KMS-11 (cell line): Measurements from ENCODE around the gene STIM2.
"Not testable (repeated sequence)": the region's sequence is repeated elsewhere in the genome, so short reads cannot be mapped to it uniquely, and the experiment has no call there.

Experiments used
- H2AFZ ChIP-seq: fragments of 200-600 bp; sonication (generic); 2 replicates; pipeline ENCODE4 v1.6.1; 2016; ENCODE audit warnings: antibody characterized with exemption, mixed run types, low read depth
- H3K27ac ChIP-seq: fragments of 200-600 bp; sonication (generic); 2 replicates; pipeline ENCODE4 v1.6.1; 2016; ENCODE audit warnings: mild to moderate bottlenecking, mixed run types
- H3K27me3 ChIP-seq: fragments of 200-600 bp; sonication (generic); 2 replicates; pipeline ENCODE4 v1.6.1; 2017; ENCODE audit warnings: mild to moderate bottlenecking, low read depth, mixed run types, moderate library complexity; ENCODE audit not compliant: insufficient read depth
- H3K36me3 ChIP-seq: fragments of 200-600 bp; sonication (generic); 2 replicates; pipeline ENCODE4 v1.6.1; 2017; ENCODE audit warnings: mild to moderate bottlenecking, mixed run types; ENCODE audit not compliant: insufficient read depth
- H3K4me1 ChIP-seq: fragments of 200-600 bp; sonication (generic); 2 replicates; pipeline ENCODE4 v1.6.1; 2016; ENCODE audit warnings: mild to moderate bottlenecking, low read depth, mixed run types; ENCODE audit not compliant: poor library complexity, severe bottlenecking
- H3K4me2 ChIP-seq: fragments of 200-600 bp; sonication (generic); 2 replicates; pipeline ENCODE4 v1.7.0; 2016; ENCODE audit warnings: mild to moderate bottlenecking, mixed run types
- H3K4me3 ChIP-seq: fragments of 200-600 bp; sonication (generic); IDR thresholded peaks from 2 replicates; pipeline ENCODE4 v1.6.1; 2017; ENCODE audit warnings: low read depth, low read length, mixed read lengths; ENCODE audit not compliant: insufficient read depth
- H3K79me2 ChIP-seq: fragments of 200-600 bp; sonication (generic); 2 replicates; pipeline ENCODE4 v1.6.1; 2016; ENCODE audit warnings: low read depth, mixed run types; ENCODE audit not compliant: insufficient read depth
- H3K9ac ChIP-seq: fragments of 200-600 bp; sonication (generic); 2 replicates; pipeline ENCODE4 v1.6.1; 2016; ENCODE audit warnings: mild to moderate bottlenecking, mixed run types
- H4K20me1 ChIP-seq: fragments of 200-600 bp; sonication (generic); 2 replicates; pipeline ENCODE4 v1.6.1; 2016; ENCODE audit warnings: mild to moderate bottlenecking, mixed run types; ENCODE audit not compliant: insufficient read depth
- CTCF ChIP-seq: fragments of 200-600 bp; sonication (generic); conservative IDR thresholded peaks from 2 replicates; pipeline ENCODE4 v1.6.1; 2017; ENCODE audit warnings: low read depth, mild to moderate bottlenecking, antibody characterized with exemption, low read length, moderate library complexity, mixed read lengths

Gene STIM2

GRCh38 chr4:26860157-26860921, at the start of gene STIM2:
TSS of gene STIM2 (plus strand) at chr4:26860841.
- Histone ChIP-seq H3K9ac (peak within 1 kb of the TSS; percentile 42; the same call in 1 of the 2 replicates), H3K4me3 (peak within 1 kb of the TSS; percentile 14), H3K4me2 (peak within 1 kb of the TSS; percentile 73), H3K4me1 (peaks cover 32% of the 10 kb centered on the region), H3K79me2 (peaks cover 29% of the 10 kb centered on the region), H3K27ac (peak within 1 kb of the TSS; percentile 60), H2AFZ (peak within 1 kb of the TSS; percentile 39), H4K20me1 (no peaks in the 10 kb centered on the region), H3K36me3 (no peaks in the 10 kb centered on the region), H3K27me3 (no peaks in the 10 kb centered on the region)
- TF ChIP-seq CTCF = no peak; the same call in 1 of the 2 replicates

DNA sequence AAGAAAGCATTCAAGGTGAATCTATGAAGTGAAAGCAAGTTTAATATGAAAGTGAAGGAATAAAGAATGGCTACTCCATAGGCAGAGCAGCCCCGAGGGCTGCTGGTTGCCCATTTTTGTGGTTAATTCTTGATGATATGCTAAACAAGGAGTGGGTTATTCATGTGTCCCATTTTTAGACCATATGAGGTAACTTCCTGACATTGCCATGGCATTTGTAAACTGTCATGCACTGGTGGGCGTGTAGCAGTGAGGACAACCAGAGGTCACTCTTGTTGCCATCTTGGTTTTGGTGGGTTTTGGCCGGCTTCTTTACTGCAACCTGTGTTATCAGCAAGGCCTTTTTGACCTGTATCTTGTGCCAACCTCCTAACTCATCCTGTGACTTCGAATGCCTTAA, 49.1 kb upstream of the STIM2 start:
- not testable (repeated sequence) for H3K79me2 ChIP-seq, H2AFZ ChIP-seq, H3K9ac ChIP-seq, H4K20me1 ChIP-seq, H3K27ac ChIP-seq, H3K4me2 ChIP-seq, H3K4me3 ChIP-seq, H3K4me1 ChIP-seq, H3K27me3 ChIP-seq, H3K36me3 ChIP-seq

- Histone ChIP-seq H3K27me3 (no peaks in the 10 kb centered on the region), H3K4me3 (no peak overlapping the region), H3K36me3 (no peaks in the 10 kb centered on the region), H4K20me1 (no peaks in the 10 kb centered on the region), H3K4me2 (no peak overlapping the region), H3K27ac (no peak overlapping the region), H3K9ac (no peak overlapping the region), H2AFZ (no peak overlapping the region), H3K79me2 (no peaks in the 10 kb centered on the region), H3K4me1 (no peaks in the 10 kb centered on the region)
- no peak for TF ChIP-seq CTCF
These were observed 48.5 kb upstream of the STIM2 start for GRCh38 chr4:26812049-26812714.

DNA sequence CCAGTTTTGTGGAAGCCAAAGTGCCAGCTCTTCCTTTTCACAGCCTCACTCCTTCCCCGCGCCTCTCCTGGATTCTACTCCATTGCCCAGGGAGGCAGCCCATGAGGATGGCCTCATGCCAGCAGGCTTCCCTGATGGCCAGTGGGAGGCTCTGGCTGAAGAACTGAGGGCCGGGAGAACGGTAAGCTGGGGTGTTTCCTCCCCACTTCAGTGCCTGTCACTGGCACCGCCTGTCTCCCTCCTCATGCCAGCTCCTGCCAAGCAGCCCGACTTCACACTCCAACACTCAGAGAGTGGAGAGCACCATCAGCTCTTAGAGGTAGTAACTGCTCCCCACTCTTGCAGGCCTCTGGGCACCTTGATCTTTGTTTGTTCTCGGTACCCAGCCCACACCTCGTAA, 46.9 kb upstream of the STIM2 start:
- H3K27ac ChIP-seq = no peak overlapping the region
- H3K4me2 ChIP-seq = no peak overlapping the region
- H3K36me3 ChIP-seq = no peaks in the 10 kb centered on the region
- no peaks in the 10 kb centered on the region for H3K27me3 ChIP-seq
- TF ChIP-seq CTCF = no peak
- no peaks in the 10 kb centered on the region for H4K20me1 ChIP-seq
- no peak overlapping the region for H2AFZ ChIP-seq
- no peaks in the 10 kb centered on the region for H3K79me2 ChIP-seq
- H3K9ac ChIP-seq = no peak overlapping the region
- no peak overlapping the region for H3K4me3 ChIP-seq
- H3K4me1 ChIP-seq = no peaks in the 10 kb centered on the region

DNA sequence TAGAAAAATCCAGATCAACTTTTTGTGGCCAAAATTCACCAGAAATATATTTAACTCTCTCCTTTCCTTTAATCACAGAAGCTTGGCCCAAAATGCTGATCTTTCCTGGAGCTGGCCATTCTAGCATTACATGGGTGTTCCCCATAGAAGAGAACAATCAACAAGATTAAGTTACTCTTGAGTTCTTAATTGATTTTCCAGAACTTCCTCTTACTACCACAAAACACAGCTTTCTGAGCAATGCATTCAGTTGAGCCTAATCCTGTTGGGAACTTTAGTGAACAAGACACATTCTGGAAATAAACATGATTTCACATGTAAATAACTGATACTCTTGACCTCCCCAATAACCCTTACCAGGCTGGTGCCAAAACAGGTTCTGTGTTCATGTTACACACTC, 45.4 kb upstream of the STIM2 start:
- H4K20me1 ChIP-seq = no peaks in the 10 kb centered on the region
- TF ChIP-seq CTCF = no peak

More for the DNA sequence above, 45.4 kb upstream of the STIM2 start:
- Histone ChIP-seq H3K79me2 (no peaks in the 10 kb centered on the region), H3K27me3 (no peaks in the 10 kb centered on the region), H3K9ac (no peak overlapping the region), H3K4me2 (no peak overlapping the region), H3K27ac (no peak overlapping the region), H2AFZ (no peak overlapping the region), H3K36me3 (no peaks in the 10 kb centered on the region), H3K4me3 (no peak overlapping the region), H3K4me1 (no peaks in the 10 kb centered on the region)
